GM18907 (cell line): ENCODE measurements around the gene NKIRAS2.

Experiments used
- ATAC-seq: cut with Tn5 transposase; IDR thresholded peaks from one replicate; pipeline ENCODE4 v1.9.1; 2021; ENCODE audit warnings: mild to moderate bottlenecking, moderate library complexity; ENCODE audit not compliant: unreplicated experiment

Gene NKIRAS2

DNA sequence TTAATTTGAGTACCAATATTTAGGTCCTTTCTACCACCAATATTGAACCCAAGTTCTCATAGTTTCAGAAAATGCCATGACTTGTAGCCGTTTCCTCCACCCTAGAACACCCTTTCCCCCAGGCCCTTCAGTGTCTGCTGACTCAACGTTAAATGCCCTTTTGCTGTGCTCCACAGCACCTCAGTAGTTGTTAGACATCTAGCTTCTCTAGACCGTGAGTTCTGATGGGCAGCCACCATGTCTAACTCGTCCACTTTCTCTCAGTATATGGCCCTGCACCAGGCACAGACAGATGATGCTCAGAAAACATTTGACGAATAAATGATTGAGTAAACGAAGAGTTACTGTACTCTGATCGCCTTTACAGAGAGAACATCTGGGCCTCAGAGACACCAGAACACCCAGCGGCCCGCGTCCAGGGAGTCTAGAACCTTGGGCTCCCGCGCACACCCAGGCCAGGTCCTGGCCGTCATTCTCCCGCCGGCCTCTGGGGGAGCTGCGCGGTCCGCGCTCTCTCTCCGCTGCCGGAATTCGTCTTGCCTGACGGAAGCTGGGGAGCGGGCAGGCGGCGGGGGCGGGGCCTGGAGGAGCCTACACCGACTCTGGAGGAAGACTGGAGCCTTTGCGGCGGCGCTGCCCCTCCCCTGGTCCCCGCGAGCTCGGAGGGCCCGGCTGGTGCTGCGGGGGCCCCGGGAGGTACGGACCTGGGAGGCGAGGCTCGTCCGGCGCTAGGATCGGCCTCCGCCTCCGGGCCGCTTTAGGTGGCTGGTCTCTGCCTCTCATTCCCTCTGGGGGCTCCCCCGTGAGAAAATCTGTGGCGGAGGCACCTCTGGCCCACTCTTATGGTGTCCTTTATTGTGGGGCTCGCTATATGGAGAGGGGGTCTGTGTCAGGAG lies at the start of gene NKIRAS2:
Gene NKIRAS2 (plus strand): TSS at position 582 of the 896 bp plus-strand sequence. CDS start 1,488 bp downstream, outside the sequence.
- peak; percentile 59 for ATAC-seq

DNA sequence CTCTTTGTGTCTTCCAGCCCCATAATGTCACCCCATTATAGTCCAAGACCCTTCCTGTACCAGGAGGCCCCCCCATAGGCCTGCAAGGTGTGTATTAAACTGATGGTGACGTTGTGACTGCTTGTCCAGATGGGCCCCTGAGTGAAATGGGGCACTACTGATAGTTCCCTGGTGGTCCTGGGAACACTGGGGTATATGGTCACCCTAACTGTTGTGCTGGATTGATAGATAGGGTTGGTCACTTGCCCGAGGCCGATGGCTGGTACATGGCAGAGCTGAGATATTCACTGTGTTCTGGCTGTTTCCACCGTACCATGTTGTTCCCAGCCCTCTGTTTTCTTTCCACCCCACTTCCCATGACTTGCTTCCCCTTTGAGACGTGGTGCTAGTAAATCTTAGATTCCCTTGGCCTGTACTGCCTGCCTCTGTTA lies 49.0 kb upstream of the NKIRAS2 start:
- ATAC-seq, result no peak

DNA sequence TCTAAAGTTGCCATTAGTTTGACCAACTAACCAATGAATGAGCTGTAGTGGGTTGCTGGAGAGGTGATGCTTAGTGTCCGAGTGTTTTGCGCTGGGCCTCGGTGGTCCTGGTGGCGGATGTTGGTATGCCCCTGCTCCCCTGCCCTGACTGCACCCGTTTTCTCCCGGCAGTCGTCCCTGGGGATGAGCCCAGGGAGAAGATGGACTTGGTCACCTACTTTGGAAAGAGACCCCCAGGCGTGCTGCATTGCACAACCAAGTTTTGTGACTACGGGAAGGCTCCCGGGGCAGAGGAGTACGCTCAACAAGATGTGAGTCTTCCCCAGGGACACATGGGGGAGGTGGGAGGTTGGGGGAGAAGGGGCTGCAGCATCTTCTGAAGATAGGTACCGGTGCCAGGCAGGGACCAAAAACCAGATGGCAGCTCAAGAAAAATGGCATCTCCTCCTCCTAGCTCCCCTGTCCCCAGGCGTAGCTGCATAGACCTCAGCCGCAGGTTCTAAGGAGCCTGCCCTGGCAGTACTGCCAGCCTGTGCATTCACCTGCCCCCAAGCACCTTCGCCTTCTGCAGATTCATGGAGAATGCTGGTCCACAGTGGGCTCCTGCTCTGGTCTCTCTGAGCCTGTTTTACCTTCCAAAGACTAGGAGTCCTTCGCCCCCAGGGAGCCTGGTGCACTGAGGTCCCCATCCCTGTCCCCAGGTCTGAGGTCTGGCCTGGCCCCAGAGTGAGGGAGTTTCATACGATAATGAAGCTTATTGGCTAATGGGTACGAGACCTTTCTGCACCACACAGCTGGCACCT lies 48.0 kb upstream of the NKIRAS2 start:
- no peak for ATAC-seq

DNA sequence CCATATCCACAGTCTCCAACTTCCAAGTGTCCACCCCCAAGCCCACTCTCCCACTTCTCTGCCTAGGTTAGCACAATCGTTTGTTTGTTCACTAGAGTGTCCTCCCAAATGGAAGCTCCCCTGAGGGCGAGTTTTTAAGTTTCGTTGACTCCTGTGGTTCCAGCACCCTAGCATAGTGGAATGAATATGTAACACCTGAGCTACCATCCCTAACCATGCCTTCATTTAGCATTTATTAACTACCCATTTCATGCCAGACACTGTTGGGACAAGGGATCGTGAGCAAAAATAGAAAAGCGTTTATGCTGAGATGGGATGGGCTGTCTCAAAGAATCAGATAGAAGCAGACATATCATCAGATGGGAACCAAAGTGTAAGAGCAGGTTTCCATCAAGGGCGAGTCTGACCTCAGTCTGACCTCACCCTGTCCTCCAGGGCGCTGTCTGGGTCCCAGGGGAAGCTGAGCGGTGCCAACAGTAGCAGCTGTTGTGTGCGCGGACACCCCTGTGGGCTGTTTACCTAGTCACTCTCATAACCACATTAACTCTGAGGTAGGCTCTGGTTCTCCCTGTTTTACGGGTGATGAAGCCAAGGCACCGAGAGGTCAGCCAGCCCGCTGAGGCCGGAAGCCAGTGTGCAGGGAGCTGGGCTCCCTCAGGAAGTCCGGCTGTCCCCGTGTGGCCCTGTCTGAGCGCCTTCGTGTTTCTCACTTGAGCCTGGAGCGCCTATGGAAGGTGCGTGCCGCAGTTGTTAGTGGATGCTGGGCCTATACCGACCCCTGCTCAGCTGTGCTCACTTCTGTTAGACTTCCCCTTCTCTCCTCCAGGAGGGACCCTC lies 47.1 kb upstream of the NKIRAS2 start:
- peak; percentile 66 for ATAC-seq

DNA sequence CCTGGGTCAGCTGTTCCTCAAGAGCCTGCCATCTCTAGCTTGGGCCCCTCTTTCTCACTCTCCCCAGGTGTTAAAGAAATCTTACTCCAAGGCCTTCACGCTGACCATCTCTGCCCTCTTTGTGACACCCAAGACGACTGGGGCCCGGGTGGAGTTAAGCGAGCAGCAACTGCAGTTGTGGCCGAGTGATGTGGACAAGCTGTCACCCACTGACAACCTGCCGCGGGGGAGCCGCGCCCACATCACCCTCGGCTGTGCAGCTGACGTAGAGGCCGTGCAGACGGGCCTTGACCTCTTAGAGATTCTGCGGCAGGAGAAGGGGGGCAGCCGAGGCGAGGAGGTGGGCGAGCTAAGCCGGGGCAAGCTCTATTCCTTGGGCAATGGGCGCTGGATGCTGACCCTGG lies 46.5 kb upstream of the NKIRAS2 start:
- ATAC-seq, result no peak

DNA sequence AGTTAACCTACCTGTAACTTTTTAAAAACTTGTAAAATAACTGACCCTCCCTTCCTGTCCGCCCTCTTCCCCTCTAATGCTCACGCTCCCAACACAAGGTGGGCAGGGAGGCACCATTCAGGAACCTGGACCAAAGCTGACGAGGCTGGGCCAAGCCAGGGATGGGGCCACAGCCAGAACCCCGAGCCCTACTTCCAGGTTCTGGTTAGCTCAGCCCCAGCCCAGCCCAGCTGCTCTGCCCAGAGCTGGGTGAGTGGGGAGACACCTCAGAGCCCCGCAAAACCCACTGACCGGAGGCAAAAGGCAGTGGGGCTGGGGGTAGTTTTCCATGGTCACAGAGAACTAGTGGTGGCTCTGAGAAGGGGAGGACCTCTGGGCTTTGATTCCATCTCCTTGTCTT lies 45.9 kb upstream of the NKIRAS2 start:
- no peak for ATAC-seq

DNA sequence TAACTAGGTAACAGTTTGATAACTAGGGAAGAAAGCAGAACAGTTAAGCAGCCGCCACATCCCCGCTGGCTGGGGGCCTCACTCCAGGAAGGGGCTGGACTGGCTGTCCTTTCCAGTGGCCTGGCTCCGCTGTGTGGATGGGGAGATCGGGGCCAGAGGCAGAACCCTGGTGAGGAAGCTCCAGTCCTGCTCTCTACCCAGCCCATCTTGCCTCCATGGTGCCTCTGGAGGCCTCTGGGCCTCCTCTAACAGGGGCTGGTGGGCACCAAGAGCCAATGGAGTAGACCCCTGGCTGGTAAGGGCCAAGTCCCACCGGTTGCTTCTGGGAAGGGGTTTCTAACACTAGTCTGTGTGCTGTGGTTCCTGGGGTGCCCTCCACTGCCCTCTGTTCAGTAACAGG lies 45.2 kb upstream of the NKIRAS2 start:
- no peak for ATAC-seq

DNA sequence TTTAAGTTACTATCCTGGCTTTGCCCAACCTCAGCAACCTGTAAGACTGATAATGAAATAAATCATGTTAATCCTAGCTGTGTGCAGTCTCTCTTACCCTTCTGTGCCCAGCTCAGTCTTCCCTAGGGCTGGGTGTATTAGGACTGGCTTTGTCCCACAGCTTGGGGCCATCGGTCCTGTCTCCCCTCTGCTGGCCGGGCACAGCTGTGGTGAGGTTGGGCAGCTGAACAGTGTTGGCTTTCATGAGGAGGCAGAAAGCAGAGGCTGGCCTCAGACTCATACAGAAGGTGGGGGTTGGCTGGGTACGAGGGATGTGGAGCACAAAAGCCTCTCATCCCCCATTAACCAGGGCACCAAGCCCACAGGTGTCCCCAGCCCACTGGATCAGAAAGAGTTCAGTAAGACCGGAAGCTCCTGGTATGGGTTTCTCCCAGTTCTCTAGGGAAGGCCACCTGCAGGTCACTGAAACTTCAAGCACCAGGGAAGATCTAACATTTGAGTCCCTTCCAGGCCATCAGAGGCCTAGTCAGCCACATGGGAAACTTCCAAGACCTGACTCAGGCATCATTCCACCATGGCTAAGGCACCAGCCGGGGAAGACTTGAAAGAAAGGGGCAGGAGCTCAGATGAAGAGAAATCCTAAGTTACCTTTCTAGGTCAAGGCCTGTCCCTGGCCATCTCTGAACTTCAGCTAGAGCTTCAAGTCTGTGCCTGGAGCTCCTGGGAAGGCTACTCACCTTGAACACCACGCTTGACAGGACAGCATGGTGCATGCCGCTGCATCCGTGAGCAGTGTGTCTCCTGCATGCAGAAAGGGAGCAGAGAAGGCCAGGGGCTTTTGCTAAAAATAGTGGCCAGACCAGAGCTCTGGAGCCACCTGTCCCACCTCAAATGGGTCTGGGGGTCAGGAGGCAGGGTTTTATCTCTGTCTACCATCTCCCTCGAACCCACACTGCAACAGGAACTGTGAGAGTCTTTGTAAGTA lies 44.5 kb upstream of the NKIRAS2 start:
- no peak for ATAC-seq

DNA sequence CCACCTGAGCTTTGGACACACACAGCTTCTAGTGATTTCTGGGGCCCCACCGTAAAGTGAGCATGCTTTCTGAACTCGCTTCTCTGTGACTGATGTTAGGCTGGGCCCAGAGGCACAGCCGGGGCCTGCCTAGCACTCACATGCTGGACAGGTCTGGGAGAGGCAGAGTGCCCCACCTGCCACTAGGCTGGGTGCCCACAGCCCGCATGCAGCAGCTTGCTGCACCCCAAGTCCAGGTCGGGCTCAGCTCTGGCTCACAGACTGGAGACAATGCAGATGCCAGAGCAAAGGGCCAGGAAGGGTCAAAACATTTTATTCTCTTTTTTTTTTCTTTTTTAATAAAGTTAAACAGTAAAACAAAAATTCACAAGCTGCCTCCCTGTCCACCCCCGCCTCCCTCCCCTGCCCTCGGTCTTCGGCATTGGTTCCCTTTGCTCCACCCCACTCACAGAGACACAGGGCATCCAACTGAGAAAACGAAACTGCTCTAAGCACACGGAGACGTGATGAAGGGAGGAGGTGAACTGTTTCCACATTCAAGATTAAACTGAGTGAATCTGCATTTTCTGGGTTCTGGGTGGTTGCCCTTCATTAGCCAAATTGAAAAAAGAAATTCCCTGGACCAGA lies 43.6 kb upstream of the NKIRAS2 start:
- no peak for ATAC-seq

DNA sequence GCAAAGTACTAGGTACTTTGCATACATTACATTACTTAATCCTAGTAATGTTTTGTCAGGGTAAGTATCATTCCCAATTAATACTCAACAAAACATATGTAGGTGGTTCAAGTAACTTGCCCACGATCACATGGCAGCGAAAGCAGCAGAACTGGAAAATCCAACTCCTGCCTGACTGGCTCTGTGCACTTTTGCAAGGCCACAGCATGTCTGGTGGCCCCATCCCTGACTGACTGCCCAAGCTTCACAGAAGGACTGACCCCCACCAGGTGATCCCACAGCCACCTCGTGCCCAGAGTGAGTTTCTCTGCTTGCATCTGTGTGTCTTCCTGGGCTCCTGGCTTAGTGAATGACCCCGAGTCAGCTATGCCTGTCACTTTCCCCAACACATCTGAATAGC lies 41.9 kb upstream of the NKIRAS2 start:
- ATAC-seq, result no peak

DNA sequence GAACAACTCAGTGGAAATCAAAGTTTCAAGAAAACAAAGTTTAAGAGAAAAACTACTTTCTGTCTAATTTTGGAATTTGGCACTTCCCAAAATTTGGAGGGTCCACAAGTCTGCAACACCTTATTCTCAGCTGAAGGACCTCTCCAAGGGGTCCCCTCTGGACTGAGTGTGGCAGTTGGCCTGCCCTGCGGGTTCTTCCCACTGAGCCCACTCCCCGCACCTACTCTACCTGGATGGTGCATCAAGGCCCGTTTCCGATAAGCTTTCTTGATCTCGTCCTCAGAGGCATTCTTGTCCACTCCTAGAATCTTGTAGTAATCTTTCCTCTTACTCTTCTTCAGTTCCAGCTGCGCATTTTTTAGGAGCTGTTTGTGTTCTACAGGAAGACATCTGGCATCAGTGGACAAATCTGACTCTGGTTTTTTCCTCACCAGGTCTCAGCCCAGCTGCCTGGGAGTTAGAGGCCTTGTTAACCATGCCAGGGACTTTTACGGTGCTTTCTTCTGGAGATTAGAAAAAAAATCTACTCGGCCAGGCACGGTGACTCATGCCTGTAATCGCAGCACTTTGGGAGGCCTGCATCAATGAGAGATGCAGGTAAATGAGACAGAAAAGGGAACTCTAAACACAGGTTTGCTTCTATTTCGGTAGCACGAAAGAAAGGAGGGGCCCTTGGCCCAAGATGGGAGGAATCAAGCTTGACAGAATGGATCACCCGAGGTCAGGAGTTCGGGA lies 37.7 kb upstream of the NKIRAS2 start:
- no peak for ATAC-seq

DNA sequence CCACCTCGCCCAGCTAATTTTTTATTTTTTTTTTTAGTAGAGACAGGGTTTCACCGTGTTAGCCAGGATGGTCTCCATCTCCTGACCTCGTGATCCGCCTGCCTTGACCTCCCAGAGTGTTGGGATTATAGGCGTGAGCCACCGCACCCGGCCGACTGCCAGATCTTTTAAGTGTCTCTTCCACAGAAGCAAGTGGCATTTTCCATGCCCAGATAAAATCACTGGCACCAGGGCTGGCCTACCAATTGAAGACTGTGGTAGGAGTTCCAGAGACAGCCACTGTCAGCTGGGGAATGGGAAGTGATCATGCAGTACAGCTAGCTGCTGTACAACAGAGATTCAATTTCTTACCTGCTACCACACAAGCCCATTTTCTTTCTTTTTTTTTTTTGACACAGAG lies 35.4 kb upstream of the NKIRAS2 start:
- no peak for ATAC-seq

DNA sequence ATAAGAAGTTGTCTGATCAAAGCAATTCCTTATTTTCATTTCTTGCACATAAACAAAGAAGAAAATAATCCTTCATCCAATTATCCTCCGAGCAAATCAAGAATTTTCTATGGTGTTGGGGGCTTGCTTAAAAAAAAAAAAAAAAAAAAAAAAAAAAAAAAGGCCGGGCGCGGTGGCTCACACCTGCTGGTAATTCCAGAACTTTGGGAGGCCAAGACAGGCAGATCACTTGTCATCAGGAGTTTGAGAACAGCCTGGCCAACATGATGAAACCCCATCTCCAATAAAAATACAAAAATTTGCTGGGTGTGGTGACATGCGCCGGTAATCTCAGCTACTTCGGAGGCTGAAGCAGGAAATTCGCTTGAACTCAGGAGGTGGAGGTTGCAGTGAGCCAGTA lies 34.0 kb upstream of the NKIRAS2 start:
- ATAC-seq, result no peak

DNA sequence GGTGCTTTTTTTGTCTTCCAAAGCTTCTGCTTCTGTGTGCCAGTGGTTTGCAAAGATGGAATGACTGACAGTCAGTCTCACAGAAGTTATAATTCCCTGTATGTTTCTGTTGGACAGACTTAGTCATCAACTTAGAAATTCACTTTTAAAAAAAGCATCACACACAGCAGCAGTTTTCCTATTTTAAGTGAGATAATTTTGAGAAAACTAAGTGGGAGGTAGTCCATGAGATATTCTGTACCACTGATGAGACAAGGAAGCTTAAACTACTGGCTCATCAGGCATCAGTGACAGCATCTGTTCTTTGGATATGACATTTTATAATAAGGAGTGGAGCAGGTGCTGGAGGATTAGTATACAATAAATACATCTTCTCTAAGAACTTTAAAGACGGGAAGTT lies 33.3 kb upstream of the NKIRAS2 start:
- ATAC-seq, result no peak

DNA sequence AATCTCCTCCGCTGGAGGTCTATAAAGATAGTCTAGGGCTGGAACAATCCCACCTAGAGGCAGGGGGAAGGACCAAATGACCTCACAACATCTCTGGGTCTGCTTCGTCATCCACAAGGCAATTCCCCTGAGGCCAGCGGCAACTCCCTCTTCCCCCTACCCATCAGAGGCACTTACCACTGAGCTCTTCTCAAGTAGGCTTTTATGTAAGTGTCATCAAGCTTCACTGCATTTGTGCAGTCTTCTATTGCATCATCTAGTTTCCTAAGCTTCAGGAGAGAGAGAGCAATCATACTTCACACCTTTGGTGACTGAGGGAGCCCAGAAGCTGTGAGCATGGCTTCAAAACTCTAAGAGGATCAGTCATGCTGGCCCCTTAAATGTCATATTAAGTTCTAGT lies 32.2 kb upstream of the NKIRAS2 start:
- no peak for ATAC-seq

DNA sequence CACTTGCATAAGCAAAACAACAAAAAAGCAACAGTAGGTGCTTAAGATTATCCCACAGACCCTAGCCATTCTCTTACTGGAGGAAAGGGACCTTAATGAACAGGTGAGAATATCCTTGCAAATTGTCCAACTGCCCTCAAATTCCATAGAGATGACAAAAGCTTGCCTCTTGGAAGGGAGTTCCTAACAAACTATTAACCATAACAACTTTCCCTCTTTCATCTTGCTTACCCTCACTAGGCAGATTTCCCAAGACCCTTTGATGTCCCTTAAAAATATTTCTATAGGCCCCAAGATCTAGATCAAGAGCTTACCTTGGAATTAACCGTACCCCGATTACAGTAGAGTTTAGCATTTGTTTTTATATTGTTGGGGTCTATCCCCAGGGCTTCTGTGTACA lies 31.5 kb upstream of the NKIRAS2 start:
- no peak for ATAC-seq

DNA sequence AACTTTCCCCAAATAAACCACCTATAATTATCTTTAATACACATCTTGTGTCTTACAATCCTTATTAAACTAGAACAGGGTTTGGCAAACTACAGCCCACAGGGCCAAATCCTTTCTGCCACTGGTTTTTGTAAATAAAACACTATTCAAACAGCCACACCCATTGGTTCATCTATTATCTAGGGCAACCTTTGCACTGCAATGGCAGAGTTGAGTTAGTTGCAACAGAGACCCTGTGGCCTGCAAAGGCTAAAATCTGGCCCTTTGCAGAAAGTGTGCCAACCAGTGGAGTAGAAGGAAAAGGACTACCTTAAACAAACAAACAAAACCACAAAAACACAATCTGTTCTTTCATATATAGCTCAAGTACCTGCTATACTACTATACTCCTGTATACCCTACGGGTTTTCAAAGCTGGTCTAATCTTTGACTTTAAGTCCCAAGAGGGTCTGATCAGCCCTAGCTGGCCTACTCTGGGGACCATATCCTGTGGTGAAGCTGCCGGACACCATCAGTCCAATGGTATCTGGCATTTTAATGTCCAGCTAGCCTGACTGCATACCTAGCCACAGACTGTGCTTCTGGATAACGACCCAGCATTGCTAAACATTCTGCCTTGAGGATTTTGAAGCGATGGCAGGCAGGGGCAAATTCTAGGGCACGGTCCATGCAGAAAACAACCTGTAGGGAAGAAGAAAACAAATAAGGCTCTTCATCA lies 30.0 kb upstream of the NKIRAS2 start:
- ATAC-seq, result no peak

DNA sequence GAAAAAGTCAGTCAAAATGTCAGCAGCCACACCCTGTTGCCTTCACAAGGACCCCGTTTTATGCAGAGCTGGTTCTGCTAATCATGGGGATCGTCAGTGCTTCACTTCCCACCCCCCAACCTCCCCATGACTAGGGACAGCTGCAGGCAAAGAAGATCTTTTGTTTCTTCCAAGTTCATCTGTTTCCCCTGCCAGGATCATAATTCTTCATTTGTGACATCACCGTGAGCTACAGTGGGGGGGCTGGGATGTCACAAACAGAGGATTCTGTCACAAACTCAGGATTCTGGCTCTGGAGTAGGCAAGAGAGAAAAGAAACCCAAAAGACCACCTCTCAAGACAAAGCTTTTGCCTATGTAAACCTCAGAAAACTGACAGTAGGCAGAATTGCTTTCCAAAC lies 27.3 kb upstream of the NKIRAS2 start:
- no peak for ATAC-seq
